Superior temporal gyrus (tissue), 1 donor: Measurements from ENCODE around the gene SLCO1B3.

Experiments used
- DNase-seq: peaks from one replicate; pipeline ENCODE4 v3.0.0-alpha.2; 2016; ENCODE audit errors: extremely low spot score

The SLCO1B3 gene

DNA sequence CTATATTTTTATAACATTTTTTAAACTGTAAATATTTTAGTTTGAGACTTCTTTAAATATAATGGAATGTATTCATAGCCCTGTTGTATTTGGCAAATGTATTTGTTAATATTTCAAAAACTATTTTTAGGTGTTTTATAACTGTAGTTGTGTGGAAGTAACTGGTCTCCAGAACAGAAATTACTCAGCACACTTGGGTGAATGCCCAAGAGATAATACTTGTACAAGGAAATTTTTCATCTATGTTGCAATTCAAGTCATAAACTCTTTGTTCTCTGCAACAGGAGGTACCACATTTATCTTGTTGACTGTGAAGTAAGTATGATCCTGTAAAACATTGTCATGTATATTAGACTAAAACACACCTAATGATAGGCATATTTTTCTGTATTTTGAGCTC, 72.8 kb downstream of the SLCO1B3 start:
- no peak for DNase-seq

DNA sequence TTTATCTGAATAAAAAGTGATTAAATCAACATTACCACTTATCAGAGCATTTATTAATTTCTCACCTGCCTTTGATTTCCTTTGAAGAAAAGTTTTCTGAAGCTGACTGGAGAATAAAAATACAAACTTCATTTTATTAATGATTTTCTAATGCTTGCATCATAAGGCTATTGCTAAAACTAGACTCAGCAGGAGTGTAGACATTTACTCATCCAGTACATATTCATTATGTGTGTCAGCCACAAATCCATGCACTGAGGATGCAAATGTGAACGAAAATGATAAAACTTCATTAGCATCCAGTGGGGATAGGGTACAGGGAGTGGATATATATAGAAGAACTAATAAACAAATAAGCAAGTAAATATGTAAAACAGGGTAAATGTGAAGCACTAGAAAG, 74.6 kb downstream of the SLCO1B3 start:
- DNase-seq: no peak

DNA sequence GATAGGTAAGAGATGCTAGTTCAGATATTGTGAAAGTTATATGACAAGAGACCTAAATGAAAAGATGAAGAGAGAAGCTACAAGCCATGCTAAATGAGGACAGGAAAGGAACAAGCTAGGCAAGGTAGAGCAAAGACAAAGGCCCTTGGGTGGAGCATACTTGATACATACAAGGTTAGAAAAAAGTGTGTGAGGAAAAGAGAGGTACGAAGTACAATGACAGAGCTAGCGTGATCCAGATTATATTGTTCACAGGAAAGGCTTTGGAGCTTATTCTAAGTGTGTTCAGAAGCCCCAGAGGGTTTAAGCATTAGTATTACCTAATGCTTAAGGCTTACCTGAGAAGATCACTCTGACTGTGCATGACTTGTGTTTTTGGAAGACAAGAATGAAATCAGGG, 75.0 kb downstream of the SLCO1B3 start:
- no peak for DNase-seq

DNA sequence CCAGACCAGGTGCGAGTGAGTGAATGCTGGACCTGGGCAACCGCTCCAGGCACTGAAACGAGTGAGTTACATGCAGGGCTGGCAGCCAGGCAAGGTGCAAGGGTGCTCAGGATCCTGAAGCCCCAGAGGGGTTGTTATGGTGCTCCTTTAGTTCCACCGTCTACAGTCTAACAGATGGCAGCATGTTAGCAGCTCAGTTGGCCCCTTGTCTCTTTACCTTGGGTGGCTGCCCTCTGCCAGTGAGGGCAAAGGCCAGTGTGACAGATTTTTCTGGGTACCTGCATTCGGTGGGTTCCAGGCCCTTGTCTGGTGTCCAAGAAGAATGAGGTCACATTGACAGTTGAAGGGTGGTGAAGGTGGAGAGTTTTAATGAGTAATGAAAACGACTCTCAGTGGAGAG, 106.8 kb downstream of the SLCO1B3 start:
- DNase-seq: no peak

DNA sequence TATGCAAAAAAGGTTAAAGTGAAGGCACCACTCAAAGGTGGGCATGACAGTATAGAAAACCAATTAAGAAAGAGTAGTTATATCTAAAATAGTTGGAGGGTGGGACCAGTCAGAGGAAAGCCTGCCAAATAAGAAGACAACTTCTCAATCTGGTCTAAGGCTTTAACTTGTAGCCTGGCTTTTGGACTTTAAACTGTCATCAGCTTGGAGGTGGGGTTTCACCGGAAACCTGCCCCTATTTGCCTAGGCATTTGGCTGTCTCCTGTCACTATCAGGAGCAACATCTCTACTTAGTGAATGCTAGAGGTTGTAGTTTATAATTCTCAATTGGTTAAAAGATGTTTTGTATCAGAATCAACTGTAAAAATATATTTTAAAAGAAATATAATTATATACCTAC, 107.3 kb downstream of the SLCO1B3 start:
- no peak for DNase-seq

DNA sequence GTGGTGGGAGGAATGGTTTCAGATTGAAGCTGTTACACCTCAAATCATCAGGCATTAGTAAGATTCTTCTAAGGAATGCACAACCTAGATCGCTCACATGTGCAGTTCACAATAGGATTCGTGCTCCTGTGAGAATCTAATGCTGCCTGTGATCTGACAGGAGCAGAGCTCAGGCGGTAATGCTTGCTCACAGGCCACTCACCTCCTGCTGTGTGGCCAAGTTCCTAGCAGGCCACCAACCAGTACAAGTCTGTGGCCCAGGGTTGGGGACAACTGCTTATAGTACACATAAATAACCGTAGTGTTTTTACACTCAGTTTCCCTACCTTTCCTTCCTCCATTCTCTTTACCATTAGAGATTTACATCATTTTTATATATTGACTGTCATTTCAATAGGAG, 121.4 kb downstream of the SLCO1B3 start:
- DNase-seq: no peak

DNA sequence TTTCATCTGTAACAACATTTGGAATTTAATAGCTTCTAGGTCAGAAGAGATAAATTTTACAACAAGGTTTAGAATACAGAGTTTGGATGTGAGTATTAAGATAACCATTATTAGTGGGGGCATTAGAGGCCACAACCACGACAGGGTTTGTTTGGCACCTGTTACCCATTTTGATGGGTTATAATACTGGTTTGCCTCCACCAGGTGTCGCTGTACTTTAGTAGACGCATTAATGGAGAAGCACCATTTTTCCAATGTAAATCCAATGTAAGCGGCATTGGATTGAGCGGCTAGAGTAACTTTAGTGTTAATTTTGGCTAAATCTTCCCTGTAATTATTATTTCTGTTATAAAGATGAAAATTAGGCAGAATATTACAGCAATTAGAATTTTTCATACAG, 136.2 kb downstream of the SLCO1B3 start:
- no peak for DNase-seq

DNA sequence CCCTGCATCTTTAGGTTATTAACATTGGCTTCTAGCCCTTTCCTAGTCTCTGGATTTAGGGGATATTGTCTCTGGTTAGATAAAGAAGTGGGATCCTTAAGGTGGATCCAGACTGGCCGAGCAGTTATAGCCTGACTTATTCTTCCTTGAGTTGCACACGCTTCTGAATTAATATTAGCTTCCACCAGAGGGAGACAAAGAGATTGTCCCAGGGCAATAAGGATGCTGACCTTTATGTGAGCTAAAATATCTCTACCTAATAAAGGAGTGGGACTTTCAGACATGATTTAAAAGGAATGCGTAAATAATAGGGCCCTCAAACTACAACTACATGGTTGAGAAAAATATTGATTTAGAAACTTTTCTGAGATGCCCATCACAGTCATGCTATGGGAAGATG, 139.7 kb downstream of the SLCO1B3 start:
- no peak for DNase-seq

DNA sequence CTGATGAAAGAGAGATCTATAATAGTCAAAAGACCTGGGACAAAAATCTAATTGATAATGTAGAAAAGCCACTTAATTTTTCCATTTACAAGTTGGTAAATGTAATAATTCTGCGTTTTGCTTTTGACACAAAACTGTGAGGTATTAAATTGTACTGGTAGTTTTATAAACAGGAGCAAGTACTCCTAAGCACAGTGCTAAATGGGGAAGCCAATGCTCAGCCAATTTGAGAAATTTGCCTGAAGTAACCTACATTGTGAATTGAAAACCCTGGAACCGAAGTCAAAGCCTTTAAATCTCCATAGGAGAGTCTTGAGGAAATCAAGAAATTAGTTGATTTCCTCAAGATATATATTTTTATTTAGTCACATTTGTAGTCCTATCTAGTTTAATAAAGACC, 152.8 kb downstream of the SLCO1B3 start:
- DNase-seq: no peak

DNA sequence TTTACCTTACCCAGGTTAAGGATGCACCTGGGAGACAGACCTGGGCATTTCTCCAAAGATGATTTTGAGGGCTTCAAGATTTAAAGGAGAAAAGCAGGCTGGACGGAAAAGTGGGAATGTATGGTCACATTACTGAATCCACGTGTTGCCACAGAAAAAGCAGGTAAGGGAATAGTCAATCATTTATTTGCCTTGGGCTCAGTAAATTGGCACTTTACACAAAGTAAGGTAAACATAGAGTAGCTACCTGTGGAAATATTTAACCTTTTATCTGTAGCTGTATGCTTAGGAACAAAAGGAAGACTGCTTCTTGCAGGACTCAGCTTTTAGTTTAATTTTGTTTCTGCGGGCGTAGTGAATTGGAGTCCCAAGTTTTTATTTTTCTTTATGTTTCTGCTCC, 153.3 kb downstream of the SLCO1B3 start:
- no peak for DNase-seq
